Panc1 (cell line): ENCODE measurements around the gene SAMD4A. TPM values are rescaled to one million over a fixed set of nuclear protein-coding genes. Genes with fewer than 3 reads are reported as not detected.

ENCODE experiments used
- ATAC-seq: fragments of 200-7000 bp; cut with Tn5 transposase; 2 replicates; pipeline ENCODE4 v1.9.1; 2020; ENCODE audit warnings: mild to moderate bottlenecking, moderate library complexity
- BruUV-seq: library from RNA; stranded (reverse); fragments of 400-500 nt; replicated peaks from 2 replicates; lab custom pipeline; 2021; lab: Mats Ljungman, UMichigan
- CTCF ChIA-PET: fragments of 300-600 bp; sonication (Branson Sonifier 250); formaldehyde crosslinking; loops from one replicate; lab custom pipeline; 2022; ENCODE audit warnings: antibody characterized with exemption; lab: Charles Lee
- POLR2A ChIA-PET: fragments of 300-600 bp; sonication (Branson Sonifier 250); formaldehyde crosslinking; loops from one replicate; lab custom pipeline; 2022; ENCODE audit warnings: antibody characterized with exemption; lab: Charles Lee
- DNase-seq: peaks from one replicate; pipeline ENCODE4 v3.0.0-alpha.2; 2010; ENCODE audit warnings: low read depth, low spot score
- H3K27ac ChIP-seq: 2 replicates; pipeline ENCODE4 v1.5.1; 2011; ENCODE audit warnings: mild to moderate bottlenecking, low read length, inconsistent platforms
- H3K27me3 ChIP-seq: fragments of 200-500 bp; sonication (Bioruptor generic); 2 replicates; pipeline ENCODE4 v1.6.0; 2014; ENCODE audit warnings: low read length, inconsistent platforms; ENCODE audit not compliant: control insufficient read depth, insufficient read depth
- H3K36me3 ChIP-seq: fragments of 200-500 bp; sonication (Bioruptor generic); 2 replicates; pipeline ENCODE4 v1.5.1; 2014; ENCODE audit warnings: inconsistent platforms, mild to moderate bottlenecking, low read length, moderate library complexity; ENCODE audit not compliant: control insufficient read depth, insufficient read depth
- H3K4me1 ChIP-seq: 2 replicates; pipeline ENCODE4 v1.5.1; 2011; ENCODE audit warnings: inconsistent platforms, mild to moderate bottlenecking, low read length, moderate library complexity; ENCODE audit not compliant: control insufficient read depth, insufficient read depth
- H3K4me3 ChIP-seq, 2 experiments: 2 replicates each; pipeline ENCODE4 v1.5.1; 2011 to 2012; ENCODE audit warnings: low read depth in 2 of 2, low read length in 2 of 2, mild to moderate bottlenecking in 2 of 2, inconsistent platforms in 1 of 2, moderate library complexity in 1 of 2
- H3K9me3 ChIP-seq: fragments of 200-500 bp; sonication (Bioruptor generic); 2 replicates; pipeline ENCODE4 v1.5.1; 2014; ENCODE audit warnings: low read depth, mild to moderate bottlenecking, inconsistent platforms, low read length, moderate library complexity; ENCODE audit not compliant: control insufficient read depth, insufficient read depth
- CTCF ChIP-seq: fragments of 450-650 bp; IDR thresholded peaks from 2 replicates; pipeline ENCODE4 v1.5.1; 2017; ENCODE audit warnings: mild to moderate bottlenecking
- POLR2AphosphoS5 ChIP-seq: IDR thresholded peaks from 2 replicates; pipeline ENCODE4 v1.6.1; 2012; ENCODE audit warnings: mild to moderate bottlenecking, low read depth, low read length, moderate library complexity
- REST ChIP-seq, 2 experiments: IDR thresholded peaks; 2 replicates each; pipeline ENCODE4 v1.6.1; 2011 to 2012; ENCODE audit warnings: low read depth in 2 of 2, control low read depth in 1 of 2, low read length in 1 of 2, mild to moderate bottlenecking in 1 of 2, moderate library complexity in 1 of 2; ENCODE audit not compliant: insufficient read depth in 1 of 2
- SIN3A ChIP-seq: IDR thresholded peaks from 2 replicates; pipeline ENCODE4 v1.6.1; 2012; ENCODE audit warnings: low read depth, mild to moderate bottlenecking, low read length, moderate library complexity, borderline replicate concordance; ENCODE audit not compliant: insufficient read depth
- TCF7L2 ChIP-seq: IDR thresholded peaks from 2 replicates; pipeline ENCODE4 v1.6.1; 2011; ENCODE audit warnings: mild to moderate bottlenecking, low read depth, low read length, inconsistent platforms
- in situ Hi-C: cut with HindIII; loops from 2 replicates; pipeline ENCODE4 v1.10.0; 2016; ENCODE audit warnings: low sequenced_read_pairs, low pct_unique_long_range_greater_than_20kb
- intact Hi-C: fragments of 100-400 bp; cut with micrococcal nuclease; formaldehyde crosslinking; loops from one replicate; pipeline ENCODE4 v1.10.0; 2022; ENCODE audit not compliant: unreplicated experiment
- total RNA-seq: library from RNA; stranded (reverse); gene quantifications from one replicate; pipeline ENCODE4 v1.2.1, GENCODE V29; 2021; ENCODE audit not compliant: unreplicated experiment

SAMD4A gene
- total RNA-seq, 1 experiment from 2014 or later = 15.2 TPM

GRCh38 chr14:54734966-54735365 is 168.0 kb downstream of the SAMD4A start:
- ChIA-PET POLR2A (no interaction called here), CTCF (no interaction called here)
- no peak for ATAC-seq
- TF ChIP-seq POLR2AphosphoS5 (no peak), REST (IDR thresholded peaks at IDR 0.05; ENCODE audit: insufficient read depth in 1 of 2, low read depth in 2 of 2, low read length in 1 of 2) (no peak), TCF7L2 (no peak), CTCF (no peak), SIN3A (no peak)
- no peaks in the 10 kb centered on the region for H3K27me3 ChIP-seq
- no peaks in the 10 kb centered on the region for H3K36me3 ChIP-seq
- H3K9me3 ChIP-seq = no peaks in the 10 kb centered on the region
- H3K27ac ChIP-seq = no peak overlapping the region
- H3K4me3 ChIP-seq = no peak overlapping the region
- no peak for DNase-seq
- no TSS peak for BruUV-seq
- in situ Hi-C loops (no loop called here), intact Hi-C loops (no loop called here)
- no peaks in the 10 kb centered on the region; the same call in 1 of the 2 replicates for H3K4me1 ChIP-seq

GRCh38 chr14:54735424-54735823 is 168.5 kb downstream of the SAMD4A start:
- Histone ChIP-seq H3K4me1 (no peaks in the 10 kb centered on the region), H3K27me3 (no peaks in the 10 kb centered on the region), H3K4me3 (no peak overlapping the region), H3K27ac (no peak overlapping the region), H3K36me3 (no peaks in the 10 kb centered on the region), H3K9me3 (no peaks in the 10 kb centered on the region)
- ATAC-seq = no peak
- ChIA-PET CTCF (no interaction called here), POLR2A (no interaction called here)
- BruUV-seq = no TSS peak
- in situ Hi-C loops (no loop called here), intact Hi-C loops (no loop called here)
- DNase-seq = no peak
- TF ChIP-seq REST (IDR thresholded peaks at IDR 0.05; ENCODE audit: insufficient read depth in 1 of 2, low read depth in 2 of 2, low read length in 1 of 2) (no peak), POLR2AphosphoS5 (no peak), TCF7L2 (no peak), CTCF (no peak), SIN3A (no peak)
